AG09319 (cell line): ENCODE results near the gene ESF1.

Experiments used
- DNase-seq: peaks from one replicate; pipeline ENCODE4 v3.0.0-alpha.2; 2010; ENCODE audit warnings: low read depth; ENCODE audit errors: extremely low read depth
- CTCF ChIP-seq: IDR thresholded peaks from 2 replicates; pipeline ENCODE4 v1.5.1; 2011; ENCODE audit warnings: low read depth, mild to moderate bottlenecking, inconsistent platforms, low read length, moderate library complexity

Gene ESF1

GRCh38 chr20:13756551-13756950 is 28.2 kb downstream of the ESF1 start:
- no peak for TF ChIP-seq CTCF
- DNase-seq = no peak

GRCh38 chr20:13755809-13756208 is 28.9 kb downstream of the ESF1 start:
- DNase-seq = no peak
- no peak for TF ChIP-seq CTCF

GRCh38 chr20:13753436-13754036 is 31.2 kb downstream of the ESF1 start:
- TF ChIP-seq CTCF = no peak

GRCh38 chr20:13749811-13750210 is 34.9 kb downstream of the ESF1 start:
- DNase-seq = no peak
- TF ChIP-seq CTCF = no peak

More at GRCh38 chr20:13753436-13754036, 31.2 kb downstream of the ESF1 start:
- no peak for DNase-seq

- no peak for DNase-seq
Measured at GRCh38 chr20:13745784-13746183, 38.9 kb downstream of the ESF1 start.

GRCh38 chr20:13744352-13744751 is 40.4 kb downstream of the ESF1 start:
- TF ChIP-seq CTCF = no peak
- no peak for DNase-seq

More at GRCh38 chr20:13745784-13746183, 38.9 kb downstream of the ESF1 start:
- no peak for TF ChIP-seq CTCF

GRCh38 chr20:13741879-13742278 is 42.8 kb downstream of the ESF1 start:
- TF ChIP-seq CTCF = no peak
- no peak for DNase-seq
